Mesothelial cell of epicardium (in vitro differentiated cells): ENCODE data around the gene RARB. TPM values are rescaled to one million over a fixed set of nuclear protein-coding genes. Genes with fewer than 3 reads are reported as not detected.
A peak's percentile ranks its signal among the peaks of the same experiment; 100 is the strongest.

ENCODE experiments used
- DNase-seq, 2 experiments: peaks; one replicate each; pipeline ENCODE4 v3.0.0; 2021; ENCODE audit warnings: low spot score in 2 of 2; ENCODE audit not compliant: unreplicated experiment in 2 of 2
- H3K27ac Mint-ChIP-seq: 2 replicates; pipeline ENCODE4 v1.8.0; 2021; ENCODE audit warnings: mixed read lengths
- H3K27me3 Mint-ChIP-seq: 2 replicates; pipeline ENCODE4 v1.8.0; 2021; ENCODE audit warnings: low read depth, mixed read lengths
- H3K36me3 Mint-ChIP-seq: 2 replicates; pipeline ENCODE4 v1.8.0; 2021; ENCODE audit warnings: mixed read lengths
- H3K4me1 Mint-ChIP-seq: 2 replicates; pipeline ENCODE4 v1.8.0; 2021; ENCODE audit warnings: mixed read lengths
- H3K4me3 Mint-ChIP-seq: 2 replicates; pipeline ENCODE4 v1.8.0; 2021; ENCODE audit warnings: mild to moderate bottlenecking, moderate library complexity, mixed read lengths
- H3K9me3 Mint-ChIP-seq: 2 replicates; pipeline ENCODE4 v1.8.0; 2021; ENCODE audit warnings: mixed read lengths
- total RNA-seq: library from RNA; stranded (reverse); gene quantifications from 3 replicates; pipeline ENCODE4 v1.2.1, GENCODE V29; 2021
- TF ChIP-seq, protein P1 (sequence below): fragments of 200-600 bp; sonication (generic); IDR thresholded peaks from one replicate; pipeline ENCODE4 v1.5.0; 2021; ENCODE audit warnings: antibody characterized with exemption; ENCODE audit not compliant: unreplicated experiment

The RARB gene
- total RNA-seq, 1 donor from 2014 or later: 117 TPM

GRCh38 chr3:25515171-25515570 lies 87.1 kb downstream of the RARB start:
- no peaks in the 10 kb centered on the region for H3K27me3 Mint-ChIP-seq
- peaks cover 4% of the 10 kb centered on the region for H3K9me3 Mint-ChIP-seq
- TF ChIP-seq, protein P1, sequence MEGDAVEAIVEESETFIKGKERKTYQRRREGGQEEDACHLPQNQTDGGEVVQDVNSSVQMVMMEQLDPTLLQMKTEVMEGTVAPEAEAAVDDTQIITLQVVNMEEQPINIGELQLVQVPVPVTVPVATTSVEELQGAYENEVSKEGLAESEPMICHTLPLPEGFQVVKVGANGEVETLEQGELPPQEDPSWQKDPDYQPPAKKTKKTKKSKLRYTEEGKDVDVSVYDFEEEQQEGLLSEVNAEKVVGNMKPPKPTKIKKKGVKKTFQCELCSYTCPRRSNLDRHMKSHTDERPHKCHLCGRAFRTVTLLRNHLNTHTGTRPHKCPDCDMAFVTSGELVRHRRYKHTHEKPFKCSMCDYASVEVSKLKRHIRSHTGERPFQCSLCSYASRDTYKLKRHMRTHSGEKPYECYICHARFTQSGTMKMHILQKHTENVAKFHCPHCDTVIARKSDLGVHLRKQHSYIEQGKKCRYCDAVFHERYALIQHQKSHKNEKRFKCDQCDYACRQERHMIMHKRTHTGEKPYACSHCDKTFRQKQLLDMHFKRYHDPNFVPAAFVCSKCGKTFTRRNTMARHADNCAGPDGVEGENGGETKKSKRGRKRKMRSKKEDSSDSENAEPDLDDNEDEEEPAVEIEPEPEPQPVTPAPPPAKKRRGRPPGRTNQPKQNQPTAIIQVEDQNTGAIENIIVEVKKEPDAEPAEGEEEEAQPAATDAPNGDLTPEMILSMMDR: no peak
- peaks cover 36% of the 10 kb centered on the region for H3K36me3 Mint-ChIP-seq
- peaks cover 31% of the 10 kb centered on the region for H3K4me1 Mint-ChIP-seq
- DNase-seq: no peak
- no peak overlapping the region for H3K27ac Mint-ChIP-seq
- no peak overlapping the region for H3K4me3 Mint-ChIP-seq

GRCh38 chr3:25520926-25521559 lies 93.0 kb downstream of the RARB start:
- no peaks in the 10 kb centered on the region for H3K9me3 Mint-ChIP-seq

DNA sequence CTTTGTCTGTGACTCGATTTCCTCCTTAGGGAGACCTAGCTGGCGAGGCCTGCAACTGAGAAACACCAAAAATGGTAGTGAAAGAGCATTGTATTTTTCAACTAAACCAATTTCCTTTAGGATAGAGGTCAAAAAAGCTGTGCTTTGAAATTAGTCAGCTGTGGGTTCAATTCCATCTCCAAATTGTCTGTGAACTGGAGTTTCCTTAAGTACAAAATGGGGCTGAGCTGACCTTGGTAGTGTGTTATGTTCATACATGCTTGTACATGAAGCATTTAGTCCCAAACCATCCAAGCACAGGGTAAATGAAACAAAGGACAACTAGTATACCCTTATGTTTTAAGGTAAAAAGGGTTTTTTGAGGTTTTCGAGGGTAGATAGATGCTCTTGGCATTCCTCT lies 99.3 kb downstream of the RARB start:
- peak overlapping the region; percentile 9 for H3K27ac Mint-ChIP-seq
- H3K9me3 Mint-ChIP-seq: peaks cover 16% of the 10 kb centered on the region
- H3K4me1 Mint-ChIP-seq: peaks cover 37% of the 10 kb centered on the region
- H3K27me3 Mint-ChIP-seq: no peaks in the 10 kb centered on the region
- peaks cover 54% of the 10 kb centered on the region for H3K36me3 Mint-ChIP-seq
- H3K4me3 Mint-ChIP-seq: no peak overlapping the region
- TF ChIP-seq, protein P1: no peak
- no peak for DNase-seq

More at GRCh38 chr3:25520926-25521559, 93.0 kb downstream of the RARB start:
- H3K4me1 Mint-ChIP-seq: peaks cover 31% of the 10 kb centered on the region
- TF ChIP-seq, protein P1: no peak
- H3K4me3 Mint-ChIP-seq: no peak overlapping the region
- H3K27me3 Mint-ChIP-seq: no peaks in the 10 kb centered on the region
- H3K27ac Mint-ChIP-seq: no peak overlapping the region
- DNase-seq: no peak
- H3K36me3 Mint-ChIP-seq: peaks cover 22% of the 10 kb centered on the region

DNA sequence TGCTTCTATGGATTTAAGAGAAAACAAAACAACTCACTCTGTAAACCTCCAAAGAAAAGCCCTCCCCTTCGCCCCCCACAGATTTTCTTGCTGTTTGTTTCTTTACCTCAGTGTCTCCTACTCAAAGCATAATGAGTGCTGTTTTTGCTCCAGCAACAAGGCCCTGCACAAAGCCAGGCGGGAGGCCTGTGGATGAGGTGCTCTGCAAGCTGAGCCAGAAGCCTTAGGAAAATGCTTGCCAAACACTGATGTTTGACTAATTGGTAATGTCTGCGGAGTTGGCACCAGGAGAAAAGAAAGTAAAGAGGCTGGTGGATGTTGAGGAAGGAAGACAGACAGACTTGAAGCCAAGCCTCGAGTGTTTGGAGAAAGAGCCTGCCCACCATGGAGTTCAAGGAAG lies 99.7 kb downstream of the RARB start:
- Mint-ChIP-seq H3K9me3 (peaks cover 16% of the 10 kb centered on the region), H3K27ac (peak overlapping the region; percentile 7), H3K36me3 (peaks cover 55% of the 10 kb centered on the region), H3K4me3 (no peak overlapping the region), H3K27me3 (no peaks in the 10 kb centered on the region), H3K4me1 (peaks cover 38% of the 10 kb centered on the region)
- DNase-seq: no peak
- TF ChIP-seq, protein P1: no peak

DNA sequence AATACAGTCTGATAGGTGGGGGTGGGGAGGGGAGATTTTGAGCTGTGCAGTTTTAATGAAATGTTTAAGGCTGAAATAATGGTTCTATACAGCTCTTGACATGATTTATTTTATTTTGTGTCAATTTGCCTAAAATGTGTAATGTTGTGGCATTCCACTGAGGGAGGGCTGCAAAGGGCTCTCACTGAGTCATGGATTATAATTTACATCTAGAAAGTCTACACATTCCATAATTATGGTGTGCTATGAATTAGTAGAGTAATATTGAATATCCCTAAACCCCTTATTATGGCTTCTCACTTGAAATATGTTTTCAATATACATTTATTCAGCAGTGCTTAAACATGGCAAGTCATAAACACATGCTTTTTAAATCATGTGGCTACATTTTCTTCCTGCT lies 103.9 kb downstream of the RARB start:
- Mint-ChIP-seq H3K27ac (peak overlapping the region; percentile 70), H3K4me3 (no peak overlapping the region), H3K4me1 (peaks cover 39% of the 10 kb centered on the region), H3K27me3 (no peaks in the 10 kb centered on the region), H3K9me3 (peaks cover 16% of the 10 kb centered on the region), H3K36me3 (peaks cover 61% of the 10 kb centered on the region)
- no peak for DNase-seq
- TF ChIP-seq, protein P1: no peak
